Right lobe of liver (tissue), 6 donors: Measurements from ENCODE around the gene USH1C. TPM values are rescaled to one million over a fixed set of nuclear protein-coding genes. Genes with fewer than 3 reads are reported as not detected.

Experiments used
- ATAC-seq, 4 donors: fragments of 200-7000 bp; cut with Tn5 transposase; one replicate each; pipeline ENCODE4 v1.9.1; 2020; ENCODE audit warnings: mild to moderate bottlenecking in 4 of 4, moderate library complexity in 4 of 4
- DNase-seq, 3 donors: peaks; one replicate each; pipeline ENCODE4 v3.0.0-alpha.2; 2020
- H3K27ac ChIP-seq, 3 donors: fragments of 200-600 bp; one replicate each; pipeline ENCODE4 v1.8.0; 2022
- H3K27me3 ChIP-seq, 2 donors: fragments of 200-600 bp; one replicate each; pipeline ENCODE4 v1.8.0; 2022
- H3K36me3 ChIP-seq, 4 donors: fragments of 200-600 bp; sonication (generic) in 1 of 4; one replicate each; pipeline versions ENCODE4 v1.5.1 to v1.8.0; 2017 to 2022; ENCODE audit warnings: control low read depth in 1 of 4
- H3K4me1 ChIP-seq, 4 donors: fragments of 200-600 bp; sonication (generic) in 1 of 4; one replicate each; pipeline versions ENCODE4 v1.5.1 to v1.8.0; 2017 to 2022; ENCODE audit warnings: control low read depth in 1 of 4
- H3K4me3 ChIP-seq, 3 donors: fragments of 200-600 bp; one replicate each; pipeline ENCODE4 v1.8.0; 2022
- H3K9me3 ChIP-seq, 4 donors: fragments of 200-600 bp; sonication (generic) in 1 of 4; one replicate each; pipeline versions ENCODE4 v1.5.1 to v1.8.0; 2017 to 2022; ENCODE audit warnings: control low read depth in 1 of 4
- POLR2A ChIP-seq: fragments of 450-650 bp; IDR thresholded peaks from one replicate; pipeline ENCODE4 v1.6.1; 2017; ENCODE audit warnings: antibody characterized with exemption, mild to moderate bottlenecking
- WGBS: methylation state at CpG from one replicate; pipeline ENCODE4 v1.1.6; 2018; ENCODE audit warnings: low coverage, low lambda C conversion rate; ENCODE audit not compliant: insufficient coverage; ENCODE audit errors: missing lambda C conversion rate; 5-methylcytosine and 5-hydroxymethylcytosine counted together
- intact Hi-C, 2 donors: fragments of 100-400 bp; cut with DNase I; formaldehyde crosslinking; loops; one replicate each; pipeline versions ENCODE4 v1.11.2 to v1.14.1; 2022
- total RNA-seq, 6 experiments: library from RNA; depleted of rRNA in 2 of 6; stranded (reverse); fragments of >200 nt in 2 of 6; fragmentation: NEBNext Ultra II Directional in 3 of 6; extraction: Animal tissue kit (Norgen Biotek cat#: 25700) in 3 of 6; gene quantifications; one replicate each; pipeline versions ENCODE4 v1.1.0 to v1.2.4, GENCODE V29; 2016 to 2023
- TF ChIP-seq, protein P1 (sequence below), 4 donors: fragments of 200-600 bp in 3 of 4; fragments of 450-650 bp in 1 of 4; IDR thresholded peaks; one replicate each; pipeline versions ENCODE4 v1.5.1 to v1.8.0; 2016 to 2022; ENCODE audit warnings: antibody characterized with exemption in 4 of 4, mild to moderate bottlenecking in 2 of 4
- donor health status: DM: no; HTN: yes; CAD: no.
- donor health status: DM: no; HTN: no; CAD: no.
- donor health status: DM: no; HTN: no; CAD: no.
- donor health status: DM: no; HTN: yes; CAD: no.
- donor health status: DM: no; HTN: yes; CAD: no.

USH1C gene
- total RNA-seq, 6 experiments from 2014 or later, result 0.15 to 1.2 (median 0.58) TPM

GRCh38 chr11:17552392-17553248 lies 8.4 kb upstream of the USH1C start:
- ATAC-seq (no peak), DNase-seq (no peak)
- Histone ChIP-seq H3K27me3 (no peaks in the 10 kb centered on the region), H3K4me3 (no peak overlapping the region), H3K27ac (no peak overlapping the region), H3K36me3 (no peaks in the 10 kb centered on the region), H3K4me1 (no peaks in the 10 kb centered on the region), H3K9me3 (no peaks in the 10 kb centered on the region)
- intact Hi-C loops, result no loop called here
- WGBS, result 55% methylated on average over 5 of the region's 10 CpGs
- TF ChIP-seq POLR2A, result no peak
- TF ChIP-seq, protein P1, sequence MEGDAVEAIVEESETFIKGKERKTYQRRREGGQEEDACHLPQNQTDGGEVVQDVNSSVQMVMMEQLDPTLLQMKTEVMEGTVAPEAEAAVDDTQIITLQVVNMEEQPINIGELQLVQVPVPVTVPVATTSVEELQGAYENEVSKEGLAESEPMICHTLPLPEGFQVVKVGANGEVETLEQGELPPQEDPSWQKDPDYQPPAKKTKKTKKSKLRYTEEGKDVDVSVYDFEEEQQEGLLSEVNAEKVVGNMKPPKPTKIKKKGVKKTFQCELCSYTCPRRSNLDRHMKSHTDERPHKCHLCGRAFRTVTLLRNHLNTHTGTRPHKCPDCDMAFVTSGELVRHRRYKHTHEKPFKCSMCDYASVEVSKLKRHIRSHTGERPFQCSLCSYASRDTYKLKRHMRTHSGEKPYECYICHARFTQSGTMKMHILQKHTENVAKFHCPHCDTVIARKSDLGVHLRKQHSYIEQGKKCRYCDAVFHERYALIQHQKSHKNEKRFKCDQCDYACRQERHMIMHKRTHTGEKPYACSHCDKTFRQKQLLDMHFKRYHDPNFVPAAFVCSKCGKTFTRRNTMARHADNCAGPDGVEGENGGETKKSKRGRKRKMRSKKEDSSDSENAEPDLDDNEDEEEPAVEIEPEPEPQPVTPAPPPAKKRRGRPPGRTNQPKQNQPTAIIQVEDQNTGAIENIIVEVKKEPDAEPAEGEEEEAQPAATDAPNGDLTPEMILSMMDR (IDR thresholded peaks at IDR 0.05), result no peak

- H3K36me3 ChIP-seq, result no peaks in the 10 kb centered on the region
- TF ChIP-seq, protein P1 (IDR thresholded peaks at IDR 0.05), result no peak
- TF ChIP-seq POLR2A, result no peak
- 95% methylated on average over 3 of the region's 4 CpGs for WGBS
- no peaks in the 10 kb centered on the region for H3K9me3 ChIP-seq
- intact Hi-C loops, result no loop called here
- ATAC-seq (no peak), DNase-seq (no peak)
- H3K4me1 ChIP-seq, result no peaks in the 10 kb centered on the region
- H3K27me3 ChIP-seq, result no peaks in the 10 kb centered on the region
- H3K27ac ChIP-seq, result no peak overlapping the region
- no peak overlapping the region for H3K4me3 ChIP-seq
These were observed 7.8 kb upstream of the USH1C start for GRCh38 chr11:17552041-17552355.

GRCh38 chr11:17551347-17552040 lies 7.3 kb upstream of the USH1C start:
- TF ChIP-seq, protein P1 (IDR thresholded peaks at IDR 0.05), result no peak
- Histone ChIP-seq H3K36me3 (no peaks in the 10 kb centered on the region), H3K27me3 (no peaks in the 10 kb centered on the region), H3K4me1 (no peaks in the 10 kb centered on the region), H3K9me3 (no peaks in the 10 kb centered on the region), H3K4me3 (no peak overlapping the region), H3K27ac (no peak overlapping the region)
- WGBS, result 68% methylated on average over 4 of the region's 7 CpGs
- DNase-seq (no peak), ATAC-seq (no peak)
- intact Hi-C loops, result no loop called here

DNA sequence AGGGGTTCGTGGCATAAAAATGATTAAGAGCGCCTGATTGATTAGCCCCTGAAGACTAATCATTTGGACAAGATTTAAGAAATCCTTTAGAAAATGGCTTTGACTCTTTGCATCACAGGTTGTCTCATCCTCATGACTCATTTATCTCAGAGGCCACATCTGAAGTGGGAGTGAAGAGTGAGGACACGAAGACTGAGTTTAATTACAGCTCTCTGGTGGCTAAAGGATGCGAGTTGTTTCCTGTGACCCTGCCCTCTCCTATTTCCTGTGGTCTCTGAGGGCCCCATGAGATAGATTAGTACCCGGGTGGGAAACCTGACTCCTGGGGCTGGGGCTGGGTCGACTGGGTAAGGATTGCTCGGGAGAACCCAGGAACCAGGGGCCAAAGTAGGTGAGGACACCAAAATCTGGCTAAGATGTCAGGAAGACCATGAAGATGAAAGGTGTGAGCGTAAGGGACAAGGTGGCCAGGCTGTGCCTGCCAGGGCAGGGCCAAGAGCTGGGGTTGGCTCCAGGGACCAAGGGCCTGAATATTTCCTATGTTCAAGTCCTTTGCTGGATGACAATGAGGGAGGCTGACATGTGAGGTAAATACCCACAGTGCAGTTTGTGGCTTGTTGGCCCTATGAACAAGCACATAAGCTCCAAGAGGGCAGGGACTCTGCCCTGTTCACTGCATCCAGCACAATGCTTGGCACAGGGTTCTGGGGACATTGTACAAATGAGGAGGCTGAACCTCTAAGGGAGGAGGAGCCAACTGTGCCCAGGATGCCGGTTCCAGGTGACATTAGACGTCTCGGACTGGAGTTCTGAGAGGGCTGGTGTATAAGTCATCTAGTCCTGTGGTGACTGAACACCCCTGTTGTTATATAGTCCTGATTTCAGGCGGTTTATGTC lies 6.5 kb upstream of the USH1C start:
- intact Hi-C loops, result no loop called here
- TF ChIP-seq POLR2A, result no peak
- TF ChIP-seq, protein P1 (IDR thresholded peaks at IDR 0.05), result no peak
- H3K4me1 ChIP-seq, result no peaks in the 10 kb centered on the region
- no peaks in the 10 kb centered on the region for H3K36me3 ChIP-seq
- no peak overlapping the region for H3K27ac ChIP-seq
- H3K27me3 ChIP-seq, result no peaks in the 10 kb centered on the region
- no peaks in the 10 kb centered on the region for H3K9me3 ChIP-seq
- H3K4me3 ChIP-seq, result no peak overlapping the region
- 50% methylated on average over 12 of the region's 12 CpGs for WGBS
- ATAC-seq, result no peak
- no peak for DNase-seq
